Measurements from ENCODE around the gene DMC1. TPM values are rescaled to one million over a fixed set of nuclear protein-coding genes. Genes with fewer than 3 reads are reported as not detected.

DMC1 gene
- total and polyA plus RNA-seq, 4 donors, result 0.24 to 2.7 (median 1.8) TPM

DNA sequence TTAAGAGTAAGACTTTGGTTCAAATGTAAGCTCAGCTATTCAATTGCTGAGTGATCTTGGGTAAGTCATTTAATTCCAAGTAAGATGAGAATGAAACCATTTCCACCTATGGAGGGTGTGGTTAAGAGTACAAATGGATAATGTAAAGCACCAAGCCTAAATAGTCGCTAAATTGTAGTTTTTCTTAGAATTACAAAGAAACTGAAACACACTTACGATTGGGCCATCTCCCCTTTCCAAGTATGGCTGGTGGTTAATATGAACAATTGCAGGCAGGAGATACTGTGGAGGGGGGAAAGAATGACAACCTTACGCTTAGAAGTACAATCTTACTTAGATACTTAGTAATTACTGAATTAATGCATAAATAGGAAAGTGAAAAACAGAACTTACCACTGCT is 72.1 kb downstream of the DMC1 start:
- H3K4me3 ChIP-seq, result no peak overlapping the region
- WGBS, 2 donors, result 88 to 92% methylated on average over 3 of the region's 3 CpGs
- ATAC-seq (ENCODE audit: insufficient read depth, low FRiP score) (no peak), DNase-seq (no peak)
- peaks cover 3 to 11% (median 5%) of the 10 kb centered on the region in 5 donors for H3K4me1 ChIP-seq (ENCODE audit: control insufficient read depth in 5 of 5, insufficient read depth in 5 of 5, low read length in 5 of 5)
- TF ChIP-seq, protein P1, sequence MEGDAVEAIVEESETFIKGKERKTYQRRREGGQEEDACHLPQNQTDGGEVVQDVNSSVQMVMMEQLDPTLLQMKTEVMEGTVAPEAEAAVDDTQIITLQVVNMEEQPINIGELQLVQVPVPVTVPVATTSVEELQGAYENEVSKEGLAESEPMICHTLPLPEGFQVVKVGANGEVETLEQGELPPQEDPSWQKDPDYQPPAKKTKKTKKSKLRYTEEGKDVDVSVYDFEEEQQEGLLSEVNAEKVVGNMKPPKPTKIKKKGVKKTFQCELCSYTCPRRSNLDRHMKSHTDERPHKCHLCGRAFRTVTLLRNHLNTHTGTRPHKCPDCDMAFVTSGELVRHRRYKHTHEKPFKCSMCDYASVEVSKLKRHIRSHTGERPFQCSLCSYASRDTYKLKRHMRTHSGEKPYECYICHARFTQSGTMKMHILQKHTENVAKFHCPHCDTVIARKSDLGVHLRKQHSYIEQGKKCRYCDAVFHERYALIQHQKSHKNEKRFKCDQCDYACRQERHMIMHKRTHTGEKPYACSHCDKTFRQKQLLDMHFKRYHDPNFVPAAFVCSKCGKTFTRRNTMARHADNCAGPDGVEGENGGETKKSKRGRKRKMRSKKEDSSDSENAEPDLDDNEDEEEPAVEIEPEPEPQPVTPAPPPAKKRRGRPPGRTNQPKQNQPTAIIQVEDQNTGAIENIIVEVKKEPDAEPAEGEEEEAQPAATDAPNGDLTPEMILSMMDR (IDR thresholded peaks at IDR 0.05; ENCODE audit: control extremely low read depth, extremely low read depth), result no peak
- H3K9ac ChIP-seq (ENCODE audit: insufficient read depth in 1 of 2, low read length in 2 of 2), result no peak overlapping the region
- no peaks in the 10 kb centered on the region for H3K9me3 ChIP-seq (ENCODE audit: control insufficient read depth in 4 of 4, insufficient read depth in 3 of 4, low read length in 3 of 4)
- no peaks in the 10 kb centered on the region for H3K27me3 ChIP-seq (ENCODE audit: control insufficient read depth in 3 of 3, insufficient read depth in 3 of 3, low read length in 2 of 3)
- H3K27ac ChIP-seq (ENCODE audit: low read depth in 1 of 2, low read length in 1 of 2), result no peak overlapping the region
- H3K36me3 ChIP-seq (ENCODE audit: control insufficient read depth in 4 of 4, insufficient read depth in 4 of 4, low read length in 4 of 4), result peaks cover 46 to 80% (median 66%) of the 10 kb centered on the region in 4 donors

GRCh38 chr22:38494939-38495338 is 75.0 kb downstream of the DMC1 start:
- Histone ChIP-seq H3K9ac (ENCODE audit: insufficient read depth in 1 of 2, low read length in 2 of 2) (no peak overlapping the region), H3K36me3 (ENCODE audit: control insufficient read depth in 4 of 4, insufficient read depth in 4 of 4, low read length in 4 of 4) (peaks cover 50 to 85% (median 77%) of the 10 kb centered on the region in 4 donors), H3K27me3 (ENCODE audit: control insufficient read depth in 3 of 3, insufficient read depth in 3 of 3, low read length in 2 of 3) (no peaks in the 10 kb centered on the region), H3K4me1 (ENCODE audit: control insufficient read depth in 5 of 5, insufficient read depth in 5 of 5, low read length in 5 of 5) (peaks cover 0 to 6% (median 0%) of the 10 kb centered on the region in 5 donors), H3K9me3 (ENCODE audit: control insufficient read depth in 4 of 4, insufficient read depth in 3 of 4, low read length in 3 of 4) (no peaks in the 10 kb centered on the region), H3K27ac (ENCODE audit: low read depth in 1 of 2, low read length in 1 of 2) (no peak overlapping the region), H3K4me3 (no peak overlapping the region)
- no peak for DNase-seq
- TF ChIP-seq, protein P1 (IDR thresholded peaks at IDR 0.05; ENCODE audit: control extremely low read depth, extremely low read depth), result no peak
- WGBS, 2 donors, result 94 to 95% methylated on average over 12 of the region's 12 CpGs
- no peak for ATAC-seq (ENCODE audit: insufficient read depth, low FRiP score)

GRCh38 chr22:38494498-38494897 is 75.5 kb downstream of the DMC1 start:
- DNase-seq (no peak), ATAC-seq (ENCODE audit: insufficient read depth, low FRiP score) (no peak)
- TF ChIP-seq, protein P1 (IDR thresholded peaks at IDR 0.05; ENCODE audit: control extremely low read depth, extremely low read depth), result no peak
- Histone ChIP-seq H3K27me3 (ENCODE audit: control insufficient read depth in 3 of 3, insufficient read depth in 3 of 3, low read length in 2 of 3) (no peaks in the 10 kb centered on the region), H3K27ac (ENCODE audit: low read depth in 1 of 2, low read length in 1 of 2) (no peak overlapping the region), H3K36me3 (ENCODE audit: control insufficient read depth in 4 of 4, insufficient read depth in 4 of 4, low read length in 4 of 4) (peaks cover 55 to 86% (median 78%) of the 10 kb centered on the region in 4 donors), H3K4me1 (ENCODE audit: control insufficient read depth in 5 of 5, insufficient read depth in 5 of 5, low read length in 5 of 5) (peaks cover 0 to 6% (median 0%) of the 10 kb centered on the region in 5 donors), H3K9ac (ENCODE audit: insufficient read depth in 1 of 2, low read length in 2 of 2) (no peak overlapping the region), H3K4me3 (no peak overlapping the region), H3K9me3 (ENCODE audit: control insufficient read depth in 4 of 4, insufficient read depth in 3 of 4, low read length in 3 of 4) (no peaks in the 10 kb centered on the region)
- 23 to 38% methylated on average over 2 of the region's 2 CpGs for WGBS, 2 donors

All from lung (tissue), 12 donors.